Smooth muscle cell of the brain vasculature (primary cell): ENCODE data around the gene MUC6.

ENCODE experiments used
- DNase-seq: peaks from one replicate; pipeline ENCODE4 v3.0.0-alpha.2; 2012; ENCODE audit warnings: low read depth, low spot score

Gene MUC6

GRCh38 chr11:1009371-1009770 lies 27.1 kb downstream of the MUC6 start:
- no peak for DNase-seq

DNA sequence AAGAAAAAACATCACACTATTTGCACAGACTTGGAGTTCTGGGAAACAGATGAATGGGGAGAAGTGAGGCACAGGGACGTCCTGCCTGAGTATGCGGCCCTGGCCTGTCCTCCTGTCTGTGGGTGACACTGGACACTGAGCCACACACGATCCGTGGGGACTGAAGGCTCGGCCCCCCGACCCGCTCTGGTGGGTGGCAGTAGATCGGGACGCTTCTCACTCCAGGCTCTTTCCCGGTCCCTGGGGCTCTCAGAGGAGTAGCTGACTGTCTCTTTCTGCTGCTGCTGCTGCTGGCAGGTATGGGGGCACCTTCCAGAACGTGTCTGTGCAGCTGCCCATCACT lies 27.7 kb downstream of the MUC6 start:
- no peak for DNase-seq

DNA sequence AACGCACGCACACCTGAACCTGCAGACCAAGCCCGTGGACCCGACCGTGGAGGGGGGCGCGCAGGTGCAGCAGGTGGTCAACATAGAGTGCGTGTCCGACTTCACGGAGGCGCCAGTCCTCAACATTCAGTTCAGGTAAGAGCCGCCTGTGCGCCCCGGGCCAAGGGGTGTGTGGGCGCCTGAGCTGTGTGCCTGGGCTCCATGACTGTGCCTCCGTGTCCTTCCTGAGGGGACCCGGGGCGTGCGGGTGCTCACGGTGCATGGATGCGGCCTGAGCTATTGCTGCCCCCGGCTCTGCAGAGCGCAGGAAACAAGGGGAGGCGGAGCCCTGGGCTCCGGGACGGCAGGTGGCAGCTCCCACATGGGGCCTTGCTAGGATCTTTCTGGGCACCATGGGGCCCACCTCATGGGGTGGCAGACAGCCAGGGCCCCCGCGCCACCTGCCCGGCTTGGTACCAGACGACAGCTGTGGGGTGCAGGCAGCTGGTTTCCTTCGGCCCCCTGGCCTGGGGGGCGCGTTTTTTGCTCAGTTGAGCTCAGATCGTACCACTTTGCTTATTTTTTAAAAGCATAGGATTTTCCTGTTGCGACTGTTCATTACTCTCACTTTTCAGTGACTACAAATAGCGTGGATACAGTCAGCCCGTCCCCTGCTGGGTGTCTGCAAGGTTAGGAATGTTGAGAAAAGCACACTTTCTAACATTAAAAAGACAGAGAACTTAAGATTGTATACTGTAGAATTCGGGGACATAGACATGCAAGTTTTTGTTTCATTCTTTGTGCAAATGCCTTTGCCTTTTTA lies 28.3 kb downstream of the MUC6 start:
- peak; percentile 13 for DNase-seq

- DNase-seq, result no peak
Measured at GRCh38 chr11:1007279-1007678, 29.2 kb downstream of the MUC6 start.

DNA sequence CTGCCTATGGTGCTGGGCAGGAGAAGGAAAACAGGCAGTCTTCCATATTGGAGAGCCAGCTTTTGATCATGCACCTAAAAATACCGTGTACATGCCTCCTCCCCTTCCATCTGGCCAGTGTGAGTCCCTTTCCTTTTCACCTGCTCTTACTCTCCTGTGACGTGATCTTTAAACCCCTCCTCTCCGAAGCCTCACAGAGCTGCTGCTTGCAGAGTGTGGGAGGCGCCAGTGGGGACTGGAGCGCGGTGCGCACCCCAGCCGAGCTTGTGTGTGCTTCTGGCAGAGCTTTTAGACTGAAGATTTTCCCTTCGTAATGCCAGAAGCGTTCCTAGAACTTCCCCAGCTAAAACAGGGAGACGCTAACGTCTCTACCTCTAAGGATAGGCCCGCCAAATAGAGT lies 29.8 kb downstream of the MUC6 start:
- DNase-seq, result no peak

GRCh38 chr11:1005928-1006327 lies 30.6 kb downstream of the MUC6 start:
- DNase-seq, result no peak

DNA sequence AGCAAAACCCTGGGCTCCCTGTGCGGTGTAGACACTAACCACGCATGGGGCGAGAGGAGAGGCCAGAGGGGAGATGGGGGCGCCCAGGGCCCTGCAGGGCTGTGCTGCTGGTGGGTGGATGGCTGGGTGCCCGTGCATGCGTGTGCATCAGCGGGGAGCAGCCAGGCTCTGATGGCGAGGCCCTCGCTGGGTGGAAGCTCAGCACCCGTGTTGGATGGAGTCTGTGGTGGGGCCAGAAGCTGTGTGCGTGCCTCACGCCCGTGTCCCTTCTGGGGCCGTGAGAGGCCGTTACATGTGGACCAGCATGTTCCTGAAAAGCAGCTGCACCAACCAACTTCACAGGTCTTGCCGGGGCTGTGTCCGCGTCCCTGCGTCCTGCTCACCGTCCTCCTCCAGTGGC lies 33.4 kb downstream of the MUC6 start:
- no peak for DNase-seq

DNA sequence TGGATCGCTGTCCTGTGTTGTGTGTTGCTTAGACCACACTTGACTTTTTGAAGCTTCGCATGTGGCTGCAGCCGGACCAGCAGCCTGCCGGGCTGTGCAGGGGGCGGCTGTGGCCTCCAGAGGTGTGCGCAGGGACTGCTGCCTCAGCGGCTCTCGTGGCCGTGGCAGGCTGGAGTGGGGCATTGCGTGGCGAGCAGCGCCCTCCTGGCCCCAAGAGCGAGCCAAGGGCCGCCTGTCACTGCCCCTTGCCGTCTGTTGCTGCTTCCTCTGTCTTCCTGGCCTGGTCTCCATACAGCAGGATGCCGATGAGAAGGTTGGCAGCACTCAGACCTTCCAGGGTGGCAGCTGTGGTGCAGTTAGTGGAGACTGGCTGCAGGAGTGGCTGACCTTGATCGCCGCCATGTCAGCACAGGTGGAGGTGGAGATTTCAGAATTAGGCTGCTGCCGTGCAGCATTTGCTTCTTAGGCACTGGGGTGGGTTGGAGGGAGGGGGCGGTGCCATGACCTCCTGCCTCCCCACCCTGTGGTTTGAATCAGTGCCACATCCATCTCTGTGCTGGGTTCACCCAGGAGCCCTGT lies 34.0 kb downstream of the MUC6 start:
- no peak for DNase-seq

GRCh38 chr11:1001617-1002405 lies 34.7 kb downstream of the MUC6 start:
- no peak for DNase-seq

DNA sequence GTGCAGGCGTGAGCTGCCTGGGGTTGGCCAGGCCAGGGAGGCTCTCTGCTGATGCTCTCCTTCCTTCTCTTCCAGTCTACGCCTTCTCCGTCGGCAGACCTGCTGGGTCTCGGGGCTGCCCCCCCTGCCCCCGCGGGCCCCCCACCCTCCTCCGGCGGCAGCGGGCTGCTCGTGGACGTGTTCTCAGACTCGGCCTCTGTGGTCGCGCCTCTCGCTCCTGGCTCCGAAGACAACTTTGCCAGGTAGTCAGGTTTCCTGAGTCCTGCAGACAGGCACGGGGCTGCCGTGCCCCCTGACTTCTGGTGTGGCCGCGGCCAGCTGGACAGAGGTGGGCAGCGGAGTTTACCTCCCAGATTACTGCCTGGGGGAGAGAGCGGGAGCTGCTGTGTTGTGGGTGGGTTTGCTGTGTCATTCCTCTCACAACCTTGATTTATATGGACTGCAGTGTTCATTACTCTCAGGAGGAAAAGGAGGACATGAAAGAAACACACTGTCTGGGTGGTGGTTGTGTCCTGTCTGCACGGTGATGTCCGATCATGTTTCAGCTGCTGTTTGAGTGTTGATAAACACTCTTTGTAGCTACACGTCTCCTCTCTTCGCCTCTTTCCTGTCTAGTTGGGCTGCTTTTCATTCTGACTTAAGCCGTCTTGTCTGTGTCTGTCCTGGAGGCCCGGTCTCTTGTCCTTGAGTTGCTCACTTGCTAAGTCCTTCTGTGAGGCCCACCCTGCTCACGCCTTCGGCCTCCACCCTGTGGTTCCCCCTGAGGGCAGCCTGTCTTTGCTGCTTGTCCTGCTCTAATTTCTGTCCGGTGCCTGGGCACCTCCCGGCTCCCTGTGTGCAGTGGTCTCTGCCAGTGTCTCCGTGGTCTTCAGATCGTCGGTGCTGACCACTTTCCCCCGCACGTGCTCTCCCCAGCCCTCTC lies 35.9 kb downstream of the MUC6 start:
- DNase-seq, result no peak

GRCh38 chr11:999009-999408 lies 37.5 kb downstream of the MUC6 start:
- no peak for DNase-seq

GRCh38 chr11:997907-998306 lies 38.6 kb downstream of the MUC6 start:
- no peak for DNase-seq

GRCh38 chr11:996681-997080 lies 39.8 kb downstream of the MUC6 start:
- no peak for DNase-seq

DNA sequence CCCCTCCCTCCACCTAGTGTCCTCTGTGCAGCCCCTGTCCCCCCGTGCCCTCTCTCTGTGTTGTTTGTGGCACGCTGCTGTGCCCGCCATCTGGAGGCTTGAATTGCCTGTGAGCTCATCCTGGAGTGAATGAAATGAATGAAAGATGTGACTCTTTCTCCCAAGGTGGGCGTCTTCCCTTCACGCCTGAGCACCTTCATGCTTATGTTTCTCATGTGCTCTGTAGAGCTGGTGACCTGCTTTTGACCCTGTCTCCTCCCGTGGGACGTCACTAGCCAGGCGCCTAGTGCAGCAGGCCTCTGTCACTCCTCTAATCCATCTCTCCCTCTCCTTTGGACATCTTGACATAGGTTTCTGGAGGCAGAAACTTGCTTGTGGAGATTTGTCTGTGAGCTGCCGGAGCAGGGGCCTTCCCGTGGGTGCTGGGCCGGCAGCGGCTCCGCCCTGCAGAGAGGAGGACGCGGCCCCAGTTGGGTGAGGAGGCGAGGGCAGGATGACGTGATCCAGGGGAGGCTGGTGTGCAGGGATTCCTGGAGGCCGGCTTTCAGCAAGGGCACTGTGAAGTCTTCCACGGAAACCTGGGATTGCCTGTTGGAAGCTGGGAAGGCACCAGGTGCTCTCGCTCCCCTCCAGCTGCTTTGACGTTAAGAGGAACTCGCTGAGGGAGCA lies 40.6 kb downstream of the MUC6 start:
- DNase-seq, result no peak

DNA sequence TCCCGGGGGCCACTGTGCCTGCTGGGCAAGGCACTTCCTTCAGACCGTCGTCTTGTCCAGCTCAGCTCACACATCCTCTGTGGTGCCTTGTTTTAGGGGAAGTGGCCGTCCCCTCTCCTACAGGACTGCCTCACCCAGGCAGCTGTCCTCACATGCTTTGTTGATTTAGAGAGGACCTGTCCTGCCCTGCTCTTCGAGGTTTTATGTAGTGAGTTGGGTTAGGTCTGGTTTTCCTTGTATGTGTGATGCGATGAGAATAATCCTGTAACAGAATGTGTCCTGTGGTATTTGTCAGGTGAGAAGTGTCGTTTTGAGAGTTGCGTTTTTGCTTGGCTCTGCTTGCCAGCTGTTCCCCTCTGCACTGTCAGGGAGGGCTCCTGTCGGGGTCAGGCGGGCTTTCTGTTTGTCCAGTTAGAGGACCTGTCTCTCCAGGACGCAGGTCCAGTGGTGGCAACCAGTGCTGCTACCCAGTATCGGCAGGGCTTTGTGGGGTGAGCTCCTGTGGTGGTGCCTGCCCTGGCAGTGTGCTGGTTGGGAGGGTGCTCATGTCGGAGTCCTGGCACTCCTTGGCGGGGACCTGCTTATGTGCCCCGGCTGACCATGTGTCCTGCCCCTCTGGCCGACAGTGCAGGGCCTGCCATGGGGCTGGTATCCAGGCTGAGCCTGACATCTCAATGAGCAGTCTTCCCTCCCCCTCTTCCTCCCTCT lies 41.3 kb downstream of the MUC6 start:
- no peak for DNase-seq

DNA sequence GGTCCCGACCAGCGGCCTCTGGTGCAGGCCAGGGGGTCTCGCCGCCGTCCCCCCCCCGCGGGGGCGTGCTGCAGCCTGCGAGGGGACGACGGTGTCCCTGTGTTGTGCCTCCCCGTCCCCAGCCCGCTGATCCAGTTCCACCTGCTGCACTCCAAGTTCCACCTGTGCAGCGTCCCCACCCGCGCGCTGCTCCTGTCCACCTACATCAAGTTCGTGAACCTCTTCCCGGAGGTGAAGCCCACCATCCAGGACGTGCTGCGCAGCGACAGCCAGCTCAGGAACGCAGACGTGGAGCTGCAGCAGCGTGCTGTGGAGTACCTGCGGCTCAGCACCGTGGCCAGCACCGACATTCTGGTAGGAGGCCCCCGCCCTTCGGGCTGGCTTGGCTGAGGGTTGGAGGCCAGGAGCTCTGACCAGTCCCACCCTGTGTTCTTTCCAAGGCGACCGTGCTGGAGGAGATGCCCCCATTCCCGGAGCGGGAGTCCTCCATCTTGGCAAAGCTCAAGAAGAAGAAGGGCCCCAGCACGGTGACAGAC lies 42.8 kb downstream of the MUC6 start:
- DNase-seq, result no peak

DNA sequence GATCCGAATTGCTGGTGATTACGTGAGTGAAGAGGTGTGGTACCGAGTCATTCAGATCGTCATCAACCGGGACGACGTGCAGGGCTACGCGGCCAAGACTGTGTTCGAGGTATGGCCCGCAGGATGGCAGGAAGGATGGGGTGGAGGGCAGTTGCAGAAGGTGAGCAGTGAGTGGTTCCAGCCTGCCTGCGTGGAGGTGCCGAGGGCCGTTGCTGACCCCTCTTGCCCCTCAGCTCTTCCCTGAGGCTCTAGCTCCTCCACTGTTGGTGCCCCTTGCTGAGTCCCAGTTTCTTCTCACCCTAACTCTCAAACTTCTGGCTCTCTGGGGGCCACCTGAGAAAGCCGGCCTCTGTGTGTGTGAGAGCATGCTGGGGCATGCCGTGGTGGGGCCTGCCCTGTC lies 43.9 kb downstream of the MUC6 start:
- DNase-seq, result no peak

DNA sequence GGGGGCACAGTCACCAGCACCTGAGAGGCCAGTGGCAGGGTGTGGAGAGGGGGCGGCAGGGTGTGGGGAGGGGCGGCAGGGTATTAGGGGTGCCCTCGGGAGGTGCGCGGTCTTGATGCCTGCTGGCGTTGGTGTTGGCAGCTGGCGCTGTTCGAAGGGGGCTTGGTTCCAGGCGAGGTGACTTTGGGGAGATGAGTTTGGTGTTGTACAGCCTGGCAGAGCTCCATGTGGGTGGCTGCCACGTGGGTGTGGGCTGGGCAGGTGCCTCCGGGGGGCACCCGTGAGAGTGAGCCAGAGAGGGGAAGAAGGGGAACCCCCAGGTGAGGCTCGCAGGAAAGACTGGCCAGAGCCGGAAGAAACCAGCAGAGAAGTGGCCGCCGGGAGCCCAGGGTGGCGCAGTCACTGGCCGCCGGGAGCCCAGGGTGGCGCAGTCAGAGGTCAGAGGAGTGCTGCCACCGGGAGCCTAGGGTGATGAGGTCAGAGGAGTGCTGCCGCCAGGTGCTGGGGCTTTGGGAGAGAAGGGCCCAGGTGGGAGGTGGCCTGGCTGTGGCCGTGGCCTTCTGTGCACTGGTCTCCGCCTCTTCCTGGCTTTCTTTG lies 44.7 kb downstream of the MUC6 start:
- no peak for DNase-seq

- no peak for DNase-seq
Measured at GRCh38 chr11:991034-991433, 45.5 kb downstream of the MUC6 start.

GRCh38 chr11:990101-990500 lies 46.4 kb downstream of the MUC6 start:
- DNase-seq, result no peak
